HepG2 (cell line): ENCODE measurements around the gene TCFL5. TPM values are rescaled to one million over a fixed set of nuclear protein-coding genes. Genes with fewer than 3 reads are reported as not detected.

Source experiments
- ATAC-seq: fragments of 200-7000 bp; cut with Tn5 transposase; 3 replicates; pipeline ENCODE4 v1.9.1; 2020; ENCODE audit warnings: mild to moderate bottlenecking, moderate library complexity
- BruUV-seq: library from RNA; stranded (reverse); fragments of 400-500 nt; replicated peaks from 2 replicates; lab custom pipeline; 2021; lab: Mats Ljungman, UMichigan
- CTCF ChIA-PET: fragments of 300-600 bp; formaldehyde crosslinking; extraction: SDS; loops from one replicate; lab custom pipeline; 2021; ENCODE audit warnings: low total read pairs, inconsistent platforms, low intra/inter-chr PET ratio; lab: Yijun Ruan, JAX
- POLR2A ChIA-PET: fragments of 350-600 bp; sonication (Branson Sonifier 250); formaldehyde crosslinking; loops from one replicate; lab custom pipeline; 2020; ENCODE audit warnings: antibody characterized with exemption, inconsistent platforms; lab: Yijun Ruan, JAX
- DNase-seq: peaks from one replicate; pipeline ENCODE4 v3.0.0-alpha.2; 2015; ENCODE audit warnings: low spot score
- FAIRE-seq: peaks from 3 replicates; lab custom pipeline; 2011; peaks lifted over from hg19 to GRCh38; lab: Jason Lieb, UNC
- H2AFZ ChIP-seq: one replicate; pipeline ENCODE4 v1.6.1; 2011; ENCODE audit warnings: low read length, inconsistent platforms
- H3K27ac ChIP-seq: fragments of 300-600 bp; 3 replicates; pipeline ENCODE4 v1.8.0; 2011; ENCODE audit warnings: mixed run types, mild to moderate bottlenecking, mixed read lengths, low read length, inconsistent platforms; ENCODE audit not compliant: insufficient read depth; ENCODE audit errors: extremely low read length
- H3K27me3 ChIP-seq, 2 experiments: fragments of 200-600 bp in 1 of 2; 2 replicates in 1 of 2; 3 replicates in 1 of 2; pipeline versions ENCODE4 v1.6.0 to v1.8.0; 2011; ENCODE audit warnings: low read length in 2 of 2, mild to moderate bottlenecking in 2 of 2, moderate library complexity in 2 of 2, inconsistent platforms in 1 of 2; ENCODE audit not compliant: insufficient read depth in 2 of 2, control insufficient read depth in 1 of 2
- H3K36me3 ChIP-seq, 2 experiments: fragments of 200-600 bp in 1 of 2; replicated peaks in 1 of 2; 2 replicates in 1 of 2; 3 replicates in 1 of 2; pipeline versions ENCODE4 v1.5.1 to v1.8.0; 2011; ENCODE audit warnings: low read length in 2 of 2, inconsistent platforms in 1 of 2; ENCODE audit not compliant: insufficient read depth in 2 of 2, control insufficient read depth in 1 of 2
- H3K4me1 ChIP-seq: 2 replicates; pipeline ENCODE4 v1.5.1; 2012; ENCODE audit warnings: low read length, inconsistent platforms; ENCODE audit not compliant: insufficient read depth
- H3K4me2 ChIP-seq: 2 replicates; pipeline ENCODE4 v1.6.0; 2011; ENCODE audit warnings: low read depth, low read length, inconsistent platforms
- H3K4me3 ChIP-seq, 3 experiments: fragments of 200-600 bp in 1 of 3; sonication (generic), shearing (Covaris generic) in 1 of 3; replicated peaks in 1 of 3; 2 replicates each; pipeline ENCODE4 v1.5.1; 2011 to 2016; ENCODE audit warnings: low read length in 3 of 3, inconsistent platforms in 2 of 3, low read depth in 2 of 3, mild to moderate bottlenecking in 2 of 3, control low read depth in 1 of 3, mixed read lengths in 1 of 3; ENCODE audit not compliant: insufficient read depth in 1 of 3
- H3K79me2 ChIP-seq: one replicate; pipeline ENCODE4 v1.6.1; 2011; ENCODE audit warnings: low read length, inconsistent platforms; ENCODE audit not compliant: insufficient read depth
- H3K9ac ChIP-seq: 2 replicates; pipeline ENCODE4 v1.6.0; 2011; ENCODE audit warnings: mild to moderate bottlenecking, low read depth, low read length, inconsistent platforms; ENCODE audit not compliant: insufficient read depth
- H3K9me3 ChIP-seq: 2 replicates; pipeline ENCODE4 v1.5.1; 2012; ENCODE audit warnings: mild to moderate bottlenecking, low read length
- H4K20me1 ChIP-seq: 2 replicates; pipeline ENCODE4 v1.6.0; 2011; ENCODE audit warnings: inconsistent platforms, mild to moderate bottlenecking, low read length, moderate library complexity; ENCODE audit not compliant: insufficient read depth
- CCDC6 ChIP-seq: sonication (generic); formaldehyde crosslinking; IDR thresholded peaks from 2 replicates; pipeline ENCODE4 v1.8.1; 2022; ENCODE audit warnings: mild to moderate bottlenecking, missing genetic modification reagents, moderate library complexity
- KDM2A ChIP-seq: sonication (generic); formaldehyde crosslinking; IDR thresholded peaks from 2 replicates; pipeline ENCODE4 v1.4.0; 2020; ENCODE audit warnings: low read depth, missing genetic modification reagents, borderline replicate concordance
- POLR2A ChIP-seq, 2 experiments: IDR thresholded peaks; 2 replicates each; pipeline ENCODE4 v1.6.1; 2011; ENCODE audit warnings: low read depth in 2 of 2, low read length in 2 of 2, mild to moderate bottlenecking in 1 of 2, moderate library complexity in 1 of 2; ENCODE audit not compliant: insufficient read depth in 1 of 2
- POLR2G ChIP-seq: fragments of 200-400 bp; formaldehyde crosslinking; IDR thresholded peaks from 2 replicates; pipeline ENCODE4 v1.6.1; 2018; ENCODE audit warnings: mild to moderate bottlenecking, low read depth, low read length, moderate library complexity
- RNF2 ChIP-seq: fragments of 450-650 bp; conservative IDR thresholded peaks from 2 replicates; pipeline ENCODE4 v1.6.1; 2016; ENCODE audit warnings: low read depth
- ZNF335 ChIP-seq: sonication (generic); formaldehyde crosslinking; IDR thresholded peaks from 2 replicates; pipeline ENCODE4 v1.4.0; 2020; ENCODE audit warnings: missing genetic modification reagents
- ZNF776 ChIP-seq: sonication (generic); formaldehyde crosslinking; IDR thresholded peaks from 2 replicates; pipeline ENCODE4 v1.4.0; 2020; ENCODE audit warnings: mild to moderate bottlenecking, missing genetic modification reagents
- WGBS: methylation state at CpG from one replicate; pipeline ENCODE4 v1.1.6; 2017; ENCODE audit warnings: low lambda C conversion rate; 5-methylcytosine and 5-hydroxymethylcytosine counted together
- in situ Hi-C: cut with HindIII; loops from 2 replicates; pipeline ENCODE4 v1.10.0; 2017; ENCODE audit warnings: low pct_unique_long_range_greater_than_20kb; ENCODE audit not compliant: extremely low pct_ligation_motif_present
- intact Hi-C: fragments of 100-400 bp; cut with micrococcal nuclease; formaldehyde crosslinking; loops from one replicate; pipeline ENCODE4 v1.10.0; 2022; ENCODE audit not compliant: unreplicated experiment
- polyA plus RNA-seq, 8 experiments: library from polyadenylated mRNA; depleted of rRNA in 3 of 8; stranded (reverse) in 7 of 8; unstranded in 1 of 8; fragments of >200 nt; fragmentation: Illumina TruSeq in 4 of 8; extraction: Trizol in 4 of 8; gene quantifications; 2 replicates each; pipeline versions ENCODE4 v1.2.1 to v1.2.3, GENCODE V29; 2011 to 2016; ENCODE audit warnings: low read depth in 4 of 8, missing spikeins in 1 of 8, mixed read lengths in 1 of 8; ENCODE audit not compliant: insufficient read depth in 1 of 8
- total RNA-seq, 5 experiments: library from RNA; depleted of rRNA; stranded (reverse); fragments of >200 nt; fragmentation: Illumina TruSeq; extraction: Trizol; gene quantifications; 2 replicates each; pipeline ENCODE4 v1.2.3, GENCODE V29; 2016; ENCODE audit warnings: low read depth in 1 of 5
- TF ChIP-seq, protein P1 (sequence below): sonication (generic); formaldehyde crosslinking; IDR thresholded peaks from 2 replicates; pipeline ENCODE4 v1.4.0; 2020; ENCODE audit warnings: missing genetic modification reagents

TCFL5 gene
- total and polyA plus RNA-seq, 2 of the 13 experiments (the other 11 are each of a cell fraction or from before 2014, with no cell fraction given): 14.8 to 20.0 TPM

DNA sequence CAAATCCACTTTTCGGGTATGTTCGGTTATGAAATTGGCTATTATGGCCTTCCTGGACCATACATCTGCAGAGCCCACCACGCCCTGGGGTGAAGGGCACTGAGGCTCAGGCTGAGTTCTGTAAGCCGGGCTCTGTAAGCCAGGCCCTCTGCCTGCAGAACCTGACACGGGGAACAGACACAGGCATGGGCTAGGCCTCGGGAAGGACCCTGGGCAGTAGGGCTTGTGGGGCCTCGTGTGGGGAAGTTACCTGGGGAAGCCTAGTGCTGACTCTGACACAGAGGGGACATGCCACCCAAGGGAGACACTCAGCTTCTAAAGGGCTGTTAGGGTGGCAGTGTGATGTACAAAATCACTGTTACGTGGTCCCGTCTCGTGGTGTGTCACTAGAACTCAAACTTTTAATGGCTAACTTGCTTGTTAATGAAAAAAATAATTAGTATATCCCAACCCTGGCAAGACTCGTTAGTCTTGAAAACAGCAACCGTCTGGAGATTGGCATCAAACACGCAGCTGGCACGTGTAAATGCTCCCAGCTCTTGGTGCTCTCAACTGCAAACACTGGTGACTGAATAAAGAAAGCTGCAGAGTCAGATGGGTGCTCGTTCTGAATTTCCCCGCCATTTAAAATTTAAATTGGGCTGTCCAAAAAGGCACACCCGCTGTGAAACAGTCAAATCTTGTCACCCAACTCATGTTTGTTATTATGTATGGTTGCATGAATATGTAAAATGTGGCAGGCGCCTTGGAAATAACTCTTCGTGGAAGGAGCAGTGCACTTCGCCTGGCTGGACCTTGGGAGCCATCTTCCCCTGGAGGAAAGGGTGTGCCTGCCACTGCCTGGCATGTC is 23.6 kb upstream of the TCFL5 start (continued):
- TF ChIP-seq POLR2G (0 out of 2 replicates have a peak, but pooled peaks have one; percentile 42), POLR2A (IDR thresholded peaks at IDR 0.05; ENCODE audit: insufficient read depth in 1 of 2, low read depth in 2 of 2, low read length in 2 of 2) (0 out of 4 replicates have a peak, but pooled peaks of 1 of the 2 experiments have one; percentile 29), RNF2 (no peak)

DNA sequence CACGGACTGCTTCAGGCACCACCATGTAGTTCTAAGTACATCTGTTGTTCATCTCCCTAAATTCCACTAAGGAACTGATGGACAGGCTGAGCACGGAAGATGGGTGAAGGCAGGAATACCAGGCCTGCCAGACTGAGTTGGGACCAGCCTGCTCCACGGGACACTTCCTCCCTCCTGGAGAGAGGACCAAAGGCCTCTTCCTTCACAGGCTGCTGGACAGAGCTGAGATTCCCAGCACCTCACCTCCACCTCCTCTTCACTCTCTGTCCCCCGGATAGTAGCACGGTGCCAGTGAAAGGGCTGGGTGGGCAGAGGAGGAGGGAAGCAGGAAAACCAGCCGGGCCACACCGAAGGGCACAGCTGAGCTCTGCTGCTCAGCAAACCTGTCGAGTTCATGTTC is 22.9 kb upstream of the TCFL5 start:
- CTCF ChIA-PET: no interaction called here

More for the DNA sequence above, 22.9 kb upstream of the TCFL5 start:
- H3K36me3 ChIP-seq: peaks cover 17 to 35% of the 10 kb centered on the region in 2 experiments; a peak in 4 of 5 replicates
- H3K27me3 ChIP-seq: no peaks in the 10 kb centered on the region
- no TSS peak for BruUV-seq
- no peak overlapping the region for H2AFZ ChIP-seq
- no peak overlapping the region for H3K4me3 ChIP-seq
- FAIRE-seq: no peak
- H3K4me2 ChIP-seq: no peak overlapping the region
- H3K27ac ChIP-seq: no peak overlapping the region
- 0 out of 2 replicates have a peak, but pooled peaks have one; percentile 39 for TF ChIP-seq KDM2A (CRISPR knock-in tag)
- TF ChIP-seq, protein P1, sequence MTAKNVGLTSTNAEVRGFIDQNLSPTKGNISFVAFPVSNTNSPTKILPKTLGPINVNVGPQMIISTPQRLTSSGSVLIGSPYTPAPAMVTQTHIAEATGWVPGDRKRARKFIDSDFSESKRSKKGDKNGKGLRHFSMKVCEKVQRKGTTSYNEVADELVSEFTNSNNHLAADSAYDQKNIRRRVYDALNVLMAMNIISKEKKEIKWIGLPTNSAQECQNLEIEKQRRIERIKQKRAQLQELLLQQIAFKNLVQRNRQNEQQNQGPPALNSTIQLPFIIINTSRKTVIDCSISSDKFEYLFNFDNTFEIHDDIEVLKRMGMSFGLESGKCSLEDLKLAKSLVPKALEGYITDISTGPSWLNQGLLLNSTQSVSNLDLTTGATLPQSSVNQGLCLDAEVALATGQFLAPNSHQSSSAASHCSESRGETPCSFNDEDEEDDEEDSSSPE (CRISPR knock-in tag): no peak
- TF ChIP-seq ZNF335 (CRISPR knock-in tag): no peak
- peak; percentile 42 for TF ChIP-seq POLR2G
- TF ChIP-seq CCDC6 (CRISPR knock-in tag): no peak
- no peak for TF ChIP-seq ZNF776 (CRISPR knock-in tag)
- H3K9me3 ChIP-seq: no peaks in the 10 kb centered on the region
- intact Hi-C loops (no loop called here), in situ Hi-C loops (no loop called here)
- WGBS: 87% methylated on average over 8 of the region's 8 CpGs
- no peak overlapping the region for H3K9ac ChIP-seq
- POLR2A ChIA-PET: interaction anchor here (1.6 kb wide), 1 partner anchor 9 kb away, joined by 5 read pairs; no protein-coding TSS in a partner anchor
- H4K20me1 ChIP-seq: no peaks in the 10 kb centered on the region
- no peak for DNase-seq
- H3K4me1 ChIP-seq: peaks cover 15% of the 10 kb centered on the region
- H3K79me2 ChIP-seq: no peaks in the 10 kb centered on the region
- ATAC-seq: no peak; the same call in 2 of the 3 replicates
